T47D (cell line): ENCODE measurements around the gene GABARAP.
"Not testable (repeated sequence)": the region's sequence is repeated elsewhere in the genome, so short reads cannot be mapped to it uniquely, and the experiment has no call there.

Source experiments
- DNase-seq, 2 experiments: peaks; one replicate each; pipeline versions ENCODE4 v3.0.0 to v3.0.0-alpha.2; 2011 to 2012; ENCODE audit warnings: low read depth in 1 of 2, low spot score in 1 of 2
- JUND ChIP-seq: IDR thresholded peaks from 2 replicates; pipeline ENCODE4 v1.6.1; 2012; ENCODE audit warnings: low read depth
- in situ Hi-C: cut with HindIII; loops from 2 replicates; pipeline ENCODE4 v1.10.0; 2016; ENCODE audit warnings: low sequenced_read_pairs, low pct_unique_long_range_greater_than_20kb

GABARAP gene

DNA sequence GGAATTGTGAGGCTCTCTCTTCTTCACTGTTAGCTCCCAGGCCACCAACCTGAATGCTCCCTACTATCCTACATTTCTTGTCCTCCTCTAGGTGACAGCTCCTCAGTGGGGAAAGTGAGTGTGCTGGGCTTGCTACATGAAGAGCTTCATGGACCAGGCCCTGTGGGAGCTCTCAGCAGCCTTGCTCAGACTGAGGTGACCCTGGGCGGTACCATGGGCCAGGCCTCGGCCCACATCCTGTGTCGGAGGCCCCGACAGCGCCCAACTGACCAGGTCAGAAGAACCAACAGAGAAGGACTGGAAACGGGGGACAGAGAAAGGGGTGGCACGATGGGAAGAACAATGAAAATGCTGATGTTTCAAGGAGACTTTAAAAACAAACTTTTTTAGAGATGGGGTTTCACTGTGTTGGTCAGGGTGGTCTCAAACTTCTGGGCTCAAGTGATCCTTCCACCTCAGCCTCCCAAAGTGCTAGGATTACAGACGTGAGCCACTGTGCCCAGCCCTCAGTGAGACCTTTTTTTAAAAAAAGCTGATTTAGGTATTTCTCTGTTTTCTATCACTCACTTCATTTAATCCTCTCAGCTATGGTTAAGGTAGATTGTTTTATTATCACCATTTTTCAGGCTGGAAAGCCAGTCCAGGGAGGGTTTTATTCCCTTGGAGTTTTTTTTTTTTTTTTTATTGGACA, 14.7 kb upstream of the GABARAP start:
- TF ChIP-seq JUND = no peak
- in situ Hi-C loops = no loop called here
- no peak for DNase-seq

DNA sequence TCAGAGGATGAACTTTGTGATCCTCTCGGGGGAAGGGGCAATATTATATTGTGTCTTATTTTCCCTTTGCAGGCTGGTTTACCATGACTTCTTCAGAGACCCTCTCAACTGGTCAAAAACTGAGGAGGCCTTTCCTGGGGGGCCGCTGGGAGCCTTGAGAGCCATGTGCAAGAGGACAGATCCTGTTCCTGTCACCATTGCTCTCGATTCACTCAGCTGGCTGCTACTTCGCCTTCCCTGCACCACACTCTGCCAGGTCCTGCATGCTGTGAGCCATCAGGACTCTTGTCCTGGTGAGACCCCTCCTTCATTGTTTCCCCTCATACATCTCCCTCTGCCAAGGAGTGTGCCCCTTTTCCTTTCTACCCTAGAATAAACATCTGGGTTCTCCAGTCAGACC, 12.3 kb upstream of the GABARAP start:
- no peak for DNase-seq
- in situ Hi-C loops = no loop called here
- no peak for TF ChIP-seq JUND

DNA sequence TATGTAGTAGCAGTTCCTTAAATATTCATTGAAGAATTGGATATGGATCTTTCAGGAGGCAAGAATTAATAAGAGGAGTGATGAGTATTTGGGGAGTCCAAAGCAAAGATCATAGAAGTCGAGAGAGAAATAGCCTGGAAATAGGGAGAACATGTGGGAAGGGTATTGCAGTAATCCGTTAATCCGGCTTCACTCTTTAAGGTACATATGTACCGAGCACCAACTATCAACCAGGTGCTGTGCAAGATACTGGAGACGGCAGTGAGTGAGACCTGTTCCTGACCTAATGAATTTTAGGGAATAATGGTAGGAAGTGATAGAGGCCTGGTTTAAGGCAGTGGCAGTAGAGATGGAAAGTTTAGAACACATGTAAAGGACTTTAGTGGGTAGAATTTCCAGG, 10.8 kb upstream of the GABARAP start:
- no peak for TF ChIP-seq JUND
- DNase-seq = no peak
- in situ Hi-C loops = no loop called here

DNA sequence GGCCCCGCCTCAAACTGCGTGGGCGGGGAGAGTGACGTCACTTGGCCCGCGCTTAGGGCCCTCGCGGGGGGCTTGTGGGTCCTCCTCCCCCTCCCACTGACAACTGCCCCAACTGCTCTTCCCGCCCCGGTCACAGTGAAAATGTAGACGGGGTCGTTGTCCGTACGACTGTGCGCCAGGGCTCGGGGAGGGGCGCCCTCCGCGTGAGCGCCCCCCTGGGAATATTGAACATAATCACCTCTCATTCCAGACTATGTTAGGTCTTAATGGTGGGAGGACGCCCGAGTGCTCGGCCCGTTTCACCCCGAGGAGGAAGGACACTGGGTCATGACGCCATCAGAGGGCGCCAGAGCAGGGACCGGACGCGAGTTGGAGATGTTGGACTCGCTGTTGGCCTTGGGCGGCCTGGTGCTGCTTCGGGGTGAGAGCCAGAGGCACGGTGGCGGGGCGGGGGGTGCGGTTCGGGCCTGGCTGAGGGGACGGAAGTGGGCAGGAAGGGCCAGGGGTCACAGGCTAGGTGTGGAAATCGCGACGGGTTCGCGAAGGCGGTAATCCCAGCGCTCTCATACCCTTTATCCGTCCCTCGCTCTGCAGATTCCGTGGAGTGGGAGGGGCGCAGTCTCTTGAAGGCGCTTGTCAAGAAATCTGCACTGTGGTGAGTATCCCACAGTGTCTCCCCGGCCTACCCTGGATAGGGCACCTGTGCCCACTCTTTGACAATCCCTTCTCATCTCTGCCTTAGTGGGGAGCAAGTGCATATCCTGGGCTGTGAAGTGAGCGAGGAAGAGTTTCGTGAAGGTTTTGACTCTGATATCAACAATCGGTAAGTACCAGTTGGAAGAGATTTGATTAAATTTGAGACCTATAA, 10.2 kb upstream of the GABARAP start, which contains the start of gene ELP5:
ELP5 (plus strand) TSS at position 40 of the 868 bp plus-strand sequence; CDS start at position 376, 336 bp downstream.
- in situ Hi-C loops = no loop called here
- peak; percentile 42 to 94 for DNase-seq
- TF ChIP-seq JUND = no peak

DNA sequence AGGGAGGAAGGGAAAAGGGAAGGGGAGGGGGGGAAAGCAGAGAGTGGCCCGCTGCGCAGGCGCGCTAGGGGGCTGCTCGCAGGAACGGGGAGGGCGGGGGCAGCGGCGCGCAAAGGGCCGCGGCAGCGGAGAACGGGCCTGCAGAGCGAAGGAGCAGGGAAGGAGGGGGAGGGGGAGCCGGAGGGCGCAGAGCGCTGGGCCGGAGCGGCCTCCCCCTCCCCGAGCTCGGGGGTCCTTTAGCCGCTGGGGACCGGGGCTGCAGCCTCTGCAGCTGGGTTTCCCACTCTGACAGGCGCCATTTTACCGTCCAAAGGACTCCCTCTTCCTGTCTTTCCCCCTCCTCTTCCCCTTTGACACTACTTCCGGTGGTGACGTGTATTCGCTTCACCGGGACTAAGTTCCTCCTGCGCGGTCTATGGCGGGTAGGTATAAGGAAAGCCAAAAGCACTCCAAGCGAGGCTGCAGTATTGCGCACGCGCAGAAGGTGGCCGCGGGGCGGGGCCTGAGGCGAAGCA, 9.5 kb upstream of the GABARAP start, which contains the start of gene CTDNEP1:
CTDNEP1 (minus strand) TSS at position 74 of the 515 bp plus-strand sequence. CDS start 438 bp downstream, outside the sequence.
- in situ Hi-C loops = no loop called here
- DNase-seq = peak; percentile 87 to 99
- TF ChIP-seq JUND = no peak

DNA sequence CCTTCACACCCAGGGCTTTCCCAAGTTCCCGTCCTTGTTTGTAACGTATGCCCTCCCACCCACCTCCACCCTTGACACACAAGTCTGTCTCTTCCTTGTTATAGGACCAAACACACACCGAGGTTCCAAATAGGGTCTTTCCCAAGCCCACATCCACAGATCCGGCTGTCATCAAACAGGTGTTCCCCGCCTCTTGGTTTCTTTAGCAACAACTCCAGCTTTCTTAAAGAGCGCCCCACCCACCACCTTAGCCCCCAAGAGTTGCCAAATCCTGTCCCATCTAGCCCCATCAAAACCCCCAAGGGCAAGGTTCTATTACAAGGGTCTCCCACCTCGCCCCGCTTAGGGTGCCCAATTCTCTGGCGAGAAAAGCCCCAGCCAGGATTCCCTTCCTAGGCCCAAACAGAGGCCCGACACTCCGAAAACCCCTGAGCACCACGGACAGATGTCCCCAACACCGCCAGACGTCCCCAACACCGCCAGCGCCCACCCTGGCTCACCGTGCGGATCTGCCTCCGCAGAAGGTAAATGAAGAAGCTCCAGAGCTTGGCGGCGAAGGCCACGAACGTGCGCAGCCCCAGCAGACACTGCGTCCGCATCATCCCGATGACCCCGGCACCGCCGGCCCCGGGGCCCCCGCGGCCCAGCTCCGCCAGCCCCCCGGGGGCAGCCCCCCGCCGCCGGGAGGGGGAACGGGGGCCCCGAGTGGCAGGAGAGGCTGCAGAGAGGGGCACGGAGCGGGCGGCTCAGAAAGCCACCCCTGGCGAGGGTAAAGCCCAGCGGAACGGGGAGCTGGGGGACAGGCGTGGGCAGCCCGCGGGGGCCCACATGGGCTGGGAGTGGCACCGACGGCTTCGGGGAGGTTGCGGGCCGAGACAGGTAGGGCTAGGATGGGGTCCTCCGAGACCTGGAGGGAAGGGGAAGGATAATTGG, 8.7 kb upstream of the GABARAP start:
- TF ChIP-seq JUND = no peak
- in situ Hi-C loops = no loop called here
- DNase-seq = no peak

DNA sequence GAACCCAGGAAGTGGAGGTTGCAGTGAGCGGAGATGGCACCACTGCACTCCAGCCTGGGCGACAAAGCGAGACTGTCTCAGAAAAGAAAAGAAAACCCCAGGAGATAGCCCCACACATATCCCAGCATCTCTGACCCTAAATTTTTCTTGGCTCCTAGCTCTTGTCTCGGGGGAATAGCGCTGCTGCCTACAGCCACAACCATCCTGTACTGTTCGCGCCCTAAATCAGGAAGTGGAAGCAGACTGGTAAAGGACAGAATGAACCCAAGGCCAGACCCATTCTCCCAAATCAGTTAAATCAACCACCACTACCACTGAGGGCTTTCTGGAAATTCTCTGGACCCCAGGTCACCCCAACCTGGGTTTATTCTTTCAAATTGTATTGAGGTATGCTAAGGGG, 7.6 kb upstream of the GABARAP start:
- in situ Hi-C loops = no loop called here
- no peak for TF ChIP-seq JUND

DNA sequence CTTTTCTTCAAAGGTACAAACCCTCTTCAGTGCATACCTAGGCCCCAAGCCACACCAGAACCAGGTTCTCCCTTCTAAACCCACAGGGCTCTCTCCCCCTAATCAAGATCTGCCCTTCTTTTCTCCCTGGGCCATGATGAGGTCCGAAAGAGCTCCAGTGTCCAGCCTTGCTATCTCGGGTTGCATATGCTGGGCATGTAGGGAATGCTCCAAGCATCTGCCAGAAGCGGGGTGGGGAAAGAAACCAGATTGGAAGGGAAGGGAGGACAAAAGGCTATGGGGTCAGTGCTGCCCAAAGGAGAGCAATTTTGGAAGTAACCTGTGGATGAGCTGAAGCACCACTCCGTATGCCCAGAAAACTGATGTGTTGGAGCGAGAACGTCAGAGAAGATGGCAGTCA, 7.0 kb upstream of the GABARAP start:
- TF ChIP-seq JUND = no peak
- in situ Hi-C loops = no loop called here
- DNase-seq = no peak

More for the DNA sequence above, 7.6 kb upstream of the GABARAP start:
- no peak for DNase-seq

DNA sequence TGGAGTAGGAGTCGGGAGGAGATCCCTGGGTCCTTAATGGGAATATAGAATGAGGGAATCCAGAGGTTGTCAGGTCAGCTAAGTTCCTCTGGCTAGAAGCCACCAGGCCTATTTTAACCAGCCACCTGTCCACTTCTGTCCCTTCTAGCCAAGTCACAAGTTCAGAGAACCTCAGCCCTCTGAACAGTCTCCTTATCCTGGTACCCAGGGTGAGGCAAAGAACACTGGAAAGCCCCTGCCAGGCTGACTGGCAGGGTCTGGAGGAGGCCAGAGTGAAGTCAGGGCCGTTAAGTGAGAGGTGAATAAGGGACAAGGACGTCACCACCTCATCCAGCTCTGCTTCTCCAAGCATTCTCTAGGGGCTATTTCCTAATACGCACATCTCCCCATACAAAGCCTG, 6.5 kb upstream of the GABARAP start:
- in situ Hi-C loops = no loop called here

DNA sequence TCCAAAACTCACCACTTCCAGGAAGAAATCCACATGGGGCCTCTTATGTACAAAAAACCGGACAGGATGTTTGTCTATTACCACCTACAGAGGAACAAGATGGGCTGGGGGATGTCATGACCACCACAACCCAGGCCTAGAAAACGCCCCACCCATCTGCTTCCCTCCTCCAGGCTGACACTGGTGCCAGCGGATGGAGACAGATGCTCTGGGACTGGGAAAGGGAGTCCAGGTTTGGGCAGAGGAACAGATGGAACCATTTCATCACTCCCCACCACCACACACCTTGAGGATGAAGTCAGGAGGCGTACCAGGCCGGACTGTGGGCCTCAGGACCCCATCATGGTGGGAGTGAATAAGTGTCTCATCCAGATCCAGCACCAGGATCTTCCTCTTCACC, 4.5 kb upstream of the GABARAP start:
- DNase-seq = no peak
- in situ Hi-C loops = no loop called here
- TF ChIP-seq JUND = no peak

More for the DNA sequence above, 6.5 kb upstream of the GABARAP start:
- DNase-seq = no peak
- no peak for TF ChIP-seq JUND

DNA sequence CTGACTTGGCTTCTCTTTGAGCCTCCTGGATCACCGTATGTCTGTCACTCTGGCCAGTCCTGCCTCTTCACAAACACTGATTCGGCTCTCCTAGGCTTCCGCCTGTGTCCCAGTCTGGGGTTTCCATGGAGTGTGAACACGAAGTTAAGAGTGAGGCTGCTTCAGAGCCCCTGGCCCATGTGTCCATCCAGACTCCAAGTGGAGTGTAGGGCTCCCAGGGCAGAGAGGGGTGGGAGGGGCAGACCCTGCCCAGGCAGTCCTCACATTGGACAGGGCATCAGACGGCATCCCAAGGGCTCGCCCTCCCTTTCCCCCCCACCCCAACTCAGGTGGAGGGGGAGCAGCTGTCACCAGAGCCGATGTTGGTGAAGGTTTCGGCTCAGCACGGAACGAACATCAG, 1.6 kb upstream of the GABARAP start:
- in situ Hi-C loops, DNase-seq: not testable (repeated sequence)

DNA sequence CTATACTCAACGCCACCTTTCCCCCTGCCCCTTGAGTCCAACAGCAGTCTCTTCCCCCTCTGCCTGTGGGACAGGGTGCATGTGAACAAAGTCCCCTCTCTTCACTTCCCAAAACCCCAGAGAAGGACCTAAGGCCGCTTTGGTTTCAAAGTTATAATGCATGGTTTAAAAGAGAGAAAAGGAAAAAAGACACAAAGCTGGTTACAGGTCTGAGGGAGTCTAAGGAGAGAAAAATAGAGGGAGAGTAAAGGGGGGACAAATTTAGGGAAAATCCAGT, 1.1 kb upstream of the GABARAP start:
- no peak for DNase-seq
- no peak for TF ChIP-seq JUND
- in situ Hi-C loops = no loop called here
